Non-pigmented ciliary epithelial cell (primary cell): ENCODE measurements around the gene CLDN7.

Experiments used
- DNase-seq: peaks from one replicate; pipeline ENCODE4 v3.0.0-alpha.2; 2010; ENCODE audit warnings: low read depth

CLDN7 gene

DNA sequence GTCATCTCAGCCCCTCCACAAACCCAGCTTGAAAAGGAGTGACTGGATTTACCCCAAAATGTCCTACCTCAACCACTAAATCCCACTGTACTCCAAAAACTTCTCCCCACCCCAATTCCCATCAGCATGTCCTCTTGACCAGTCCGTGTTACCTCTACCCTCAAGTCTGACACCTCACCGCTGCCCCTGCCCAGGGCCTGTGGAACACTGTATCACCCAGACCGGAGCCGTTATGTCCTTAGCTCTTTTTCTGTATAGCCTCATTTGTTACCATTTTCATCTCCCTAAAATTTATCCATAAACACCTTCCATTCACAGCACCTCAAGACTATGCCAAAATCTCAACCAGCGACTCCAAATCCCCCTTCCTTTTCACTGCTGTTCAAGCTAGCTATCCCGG is 25.5 kb downstream of the CLDN7 start:
- DNase-seq, result no peak

DNA sequence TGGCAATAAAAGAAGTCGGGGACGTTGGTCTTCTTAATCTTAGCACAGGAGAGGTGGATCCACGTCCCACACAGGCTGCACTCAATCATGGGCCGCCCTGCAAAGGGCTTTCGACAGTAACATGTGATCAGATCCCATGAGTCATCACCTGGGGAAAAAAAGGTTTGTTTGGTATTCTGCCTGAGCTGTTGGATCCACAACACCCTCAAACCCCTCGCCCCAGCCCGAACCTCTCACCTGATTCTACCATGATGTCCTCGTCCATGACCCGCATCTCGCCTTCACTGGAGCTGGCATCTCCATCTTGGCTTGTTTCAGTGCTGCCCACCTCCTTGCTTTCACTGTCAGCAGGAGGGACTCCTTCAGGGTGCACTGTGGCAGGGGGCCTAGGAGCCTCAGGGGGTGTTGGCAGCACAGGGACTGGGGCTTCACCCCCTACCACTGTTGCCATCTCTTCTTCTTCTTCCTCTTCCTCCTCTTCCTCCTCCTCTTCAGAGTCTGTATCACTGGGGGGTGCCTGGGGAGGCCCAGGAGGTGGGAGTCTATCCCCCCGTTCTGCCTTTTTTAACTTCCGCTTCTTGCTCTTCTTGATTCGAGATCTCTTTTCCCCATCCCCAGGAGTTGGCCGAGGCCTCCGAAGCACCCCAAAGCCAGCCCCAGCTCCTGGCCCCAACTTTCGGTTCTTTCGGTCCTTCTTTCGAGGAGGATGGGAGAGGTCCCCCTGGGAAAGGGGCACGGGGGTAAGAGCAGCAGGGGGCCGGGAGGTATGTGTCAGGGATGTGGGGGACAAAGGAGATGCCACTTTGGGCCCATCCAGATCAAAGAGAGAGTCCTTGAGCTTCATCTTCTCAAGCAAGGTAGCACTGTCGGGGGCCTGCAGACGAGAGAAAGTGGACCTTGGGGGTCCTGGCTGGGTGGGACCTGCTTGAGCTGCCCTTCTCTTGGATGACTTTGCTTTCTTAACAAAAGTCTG is 26.3 kb downstream of the CLDN7 start:
- DNase-seq, result no peak

DNA sequence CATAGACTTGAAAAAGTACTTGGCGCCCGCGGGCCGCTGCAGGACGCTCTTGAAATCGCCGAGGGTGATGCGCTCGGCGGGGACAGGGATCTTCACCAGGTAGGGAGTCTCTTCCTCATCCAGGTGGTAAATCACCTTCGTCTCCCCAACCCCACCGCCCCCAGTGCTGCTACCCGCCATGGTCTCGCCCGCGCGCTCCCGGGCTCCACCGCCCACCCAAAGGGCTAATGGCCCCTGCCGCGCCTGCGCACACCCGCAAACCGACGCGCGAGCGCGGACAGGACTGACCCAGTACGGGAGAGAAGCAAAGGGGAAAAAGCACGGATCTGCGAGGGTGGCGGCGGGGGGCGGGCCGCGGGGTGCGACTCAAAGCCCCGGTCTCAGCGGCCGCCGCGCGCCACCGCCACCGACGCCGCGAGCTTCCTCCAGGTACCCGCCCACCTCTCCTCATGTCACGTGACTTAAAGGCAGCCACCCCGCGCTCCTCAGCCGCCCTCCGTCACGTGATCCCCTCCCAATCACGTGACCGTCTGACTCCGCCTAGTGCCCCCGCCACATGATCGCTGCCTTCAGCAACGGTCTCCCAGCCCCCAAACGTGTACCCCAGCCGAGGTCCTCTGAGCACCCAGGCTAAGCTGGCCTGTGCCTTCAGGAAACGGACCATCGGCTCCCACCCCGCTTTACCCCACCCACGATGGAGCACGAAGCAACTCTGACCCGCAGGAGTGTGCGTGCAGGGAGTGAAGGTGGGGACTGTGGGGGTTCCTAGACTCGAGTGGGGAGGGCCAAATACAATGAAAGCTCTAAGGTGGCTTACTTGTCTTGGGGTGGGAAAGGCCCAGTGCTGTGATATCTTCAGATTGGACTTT is 28.0 kb downstream of the CLDN7 start, which contains the start of gene DVL2:
Gene DVL2, minus strand, starts transcription at position 435 of the 869 bp plus-strand sequence. Its CDS starts 255 bp downstream, at position 180.
- no peak for DNase-seq

DNA sequence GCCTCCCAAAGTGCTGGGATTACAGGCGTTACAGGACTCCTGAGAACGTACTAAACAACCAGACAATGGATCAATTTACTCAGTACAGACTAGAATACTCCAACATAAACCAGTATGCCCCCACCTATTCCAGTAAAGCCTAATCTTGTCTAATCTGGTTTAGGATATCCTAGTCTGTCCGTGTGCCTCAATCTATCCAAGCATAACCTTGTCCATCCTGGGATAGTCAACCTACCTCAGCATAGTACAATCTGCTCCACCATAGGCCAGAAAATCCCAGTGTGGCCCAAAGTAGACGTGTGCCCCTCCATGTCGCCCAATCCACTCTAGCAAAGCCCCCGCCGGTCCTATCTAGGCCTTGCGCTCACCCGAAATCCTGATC is 28.6 kb downstream of the CLDN7 start:
- no peak for DNase-seq

DNA sequence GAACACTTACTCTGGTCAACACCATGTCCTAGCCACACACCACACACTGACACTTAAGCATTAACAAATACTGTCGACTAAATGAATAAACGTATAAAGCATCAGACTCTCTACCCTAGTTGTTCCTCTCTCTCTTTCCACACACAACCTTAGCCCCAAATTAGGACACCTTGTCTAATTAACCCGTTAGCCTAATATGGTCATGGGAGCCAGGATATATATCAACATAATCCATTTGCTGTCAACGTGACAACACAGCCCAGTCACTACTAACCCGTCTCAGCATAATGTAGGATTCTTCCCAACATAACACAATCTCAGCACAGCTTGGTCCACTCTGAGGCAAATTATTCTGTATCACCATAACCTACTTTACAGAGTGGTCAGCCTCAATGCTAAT is 30.2 kb downstream of the CLDN7 start:
- no peak for DNase-seq

DNA sequence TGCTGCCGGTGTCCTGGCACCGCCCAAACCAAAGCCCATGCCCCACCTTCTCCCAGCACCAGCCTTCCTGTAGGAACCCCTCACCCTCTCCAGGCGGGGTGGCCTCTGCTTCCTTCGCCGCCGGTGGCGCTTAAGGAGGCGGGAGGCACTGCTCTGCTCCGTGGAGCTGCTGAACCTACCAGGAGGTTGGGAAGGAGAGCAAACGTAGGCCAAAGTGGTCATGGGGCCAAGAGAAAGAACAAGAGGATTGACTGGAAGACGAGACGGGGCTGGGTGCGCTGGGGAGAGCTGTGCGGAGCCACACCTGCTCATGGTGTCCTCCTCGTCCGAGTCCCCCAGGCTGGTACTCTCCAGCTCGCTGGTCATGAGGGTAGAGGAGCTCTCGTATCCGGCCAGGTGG is 32.8 kb downstream of the CLDN7 start:
- no peak for DNase-seq

DNA sequence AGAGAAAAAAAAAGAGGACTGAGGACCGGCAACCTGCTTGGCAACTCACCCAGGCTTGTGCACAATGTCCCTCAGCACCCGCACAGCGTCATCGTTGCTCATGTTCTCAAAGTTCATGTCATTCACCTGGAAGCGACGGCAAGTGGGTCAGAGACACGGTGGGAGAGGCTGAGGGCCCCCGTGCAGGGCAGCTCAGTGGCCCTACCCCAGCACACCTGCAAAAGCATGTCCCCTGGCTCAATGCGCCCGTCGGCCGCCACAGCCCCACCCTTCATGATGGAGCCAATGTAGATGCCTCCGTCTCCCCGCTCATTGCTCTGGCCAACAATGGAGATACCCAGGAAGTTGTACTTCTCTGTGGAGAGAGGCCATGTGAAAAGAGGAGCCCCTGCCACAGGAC is 33.4 kb downstream of the CLDN7 start:
- DNase-seq, result no peak

DNA sequence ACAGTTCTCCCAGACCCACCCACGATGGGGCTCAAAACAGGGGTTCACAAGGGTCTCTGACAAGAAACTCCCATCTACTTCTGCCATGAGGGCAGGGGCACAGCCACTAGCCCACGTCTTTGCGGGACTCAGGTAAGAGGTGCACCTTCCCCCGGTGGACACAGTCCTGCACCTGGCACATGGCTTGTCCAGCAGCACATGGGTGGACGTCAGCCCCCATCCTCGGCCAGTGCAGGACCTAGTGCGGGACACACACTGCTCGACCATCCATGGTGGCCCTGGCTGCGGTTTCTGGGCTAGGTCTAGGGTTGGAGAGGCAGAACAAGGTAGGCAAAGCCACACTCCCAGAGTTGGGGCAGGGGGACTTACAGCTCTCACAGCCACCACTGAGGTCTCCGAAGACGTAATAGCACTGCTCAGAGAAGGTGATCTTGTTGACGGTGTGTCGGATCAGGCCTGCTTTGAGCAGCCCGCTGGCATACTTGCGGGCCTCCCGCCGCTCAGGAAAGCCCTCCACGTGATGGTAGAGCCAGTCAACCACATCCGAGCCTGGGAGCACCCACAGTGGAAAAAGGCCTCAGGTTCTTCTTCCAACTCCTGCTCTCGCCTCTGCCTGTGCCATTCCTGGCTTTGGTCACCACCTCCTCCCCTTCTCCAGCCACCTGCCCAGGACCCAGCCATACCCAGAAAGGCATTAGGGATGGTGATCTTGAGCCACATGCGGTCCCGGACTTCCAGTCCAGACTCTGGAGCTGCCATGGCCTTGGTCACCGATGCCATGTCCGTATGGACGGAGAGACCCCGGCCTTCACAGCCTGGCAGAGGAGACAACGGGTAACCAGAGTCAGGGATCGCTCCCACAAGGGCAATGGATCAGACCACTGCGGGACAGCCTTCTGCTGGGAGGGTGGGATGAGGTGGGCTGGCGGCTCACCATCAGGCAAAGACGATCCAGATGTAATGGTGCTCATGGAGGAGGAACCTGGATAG is 35.3 kb downstream of the CLDN7 start:
- no peak for DNase-seq

DNA sequence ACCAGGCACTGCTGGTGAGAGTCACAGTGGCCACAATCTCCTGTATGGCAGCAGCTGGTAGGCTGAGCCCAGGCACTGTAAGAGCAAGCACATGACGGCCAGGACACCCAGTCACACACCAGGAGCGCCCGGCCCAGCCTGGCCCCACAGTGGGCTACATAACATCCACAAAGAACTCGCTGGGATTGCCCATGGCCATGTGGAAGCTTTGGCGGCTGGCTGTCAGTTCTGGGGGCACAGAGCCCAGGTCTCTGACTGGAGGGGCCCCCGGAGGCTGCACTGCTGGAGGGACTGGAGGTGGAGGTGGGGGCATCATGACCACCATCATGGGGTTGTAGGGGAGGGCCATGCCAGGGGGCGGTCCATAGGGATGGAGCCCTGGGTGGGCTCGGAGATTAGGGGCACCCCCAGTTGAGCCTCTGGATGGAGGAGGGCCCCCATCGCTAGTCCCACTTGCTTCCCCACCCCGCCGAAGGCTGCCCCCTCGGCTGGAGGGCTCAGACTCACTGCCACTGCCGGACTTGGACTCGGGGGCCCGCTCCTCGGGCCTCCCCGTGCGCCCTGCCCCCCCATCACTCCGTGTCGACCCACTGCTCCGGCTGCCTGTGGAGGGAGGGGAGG is 36.5 kb downstream of the CLDN7 start:
- no peak for DNase-seq

DNA sequence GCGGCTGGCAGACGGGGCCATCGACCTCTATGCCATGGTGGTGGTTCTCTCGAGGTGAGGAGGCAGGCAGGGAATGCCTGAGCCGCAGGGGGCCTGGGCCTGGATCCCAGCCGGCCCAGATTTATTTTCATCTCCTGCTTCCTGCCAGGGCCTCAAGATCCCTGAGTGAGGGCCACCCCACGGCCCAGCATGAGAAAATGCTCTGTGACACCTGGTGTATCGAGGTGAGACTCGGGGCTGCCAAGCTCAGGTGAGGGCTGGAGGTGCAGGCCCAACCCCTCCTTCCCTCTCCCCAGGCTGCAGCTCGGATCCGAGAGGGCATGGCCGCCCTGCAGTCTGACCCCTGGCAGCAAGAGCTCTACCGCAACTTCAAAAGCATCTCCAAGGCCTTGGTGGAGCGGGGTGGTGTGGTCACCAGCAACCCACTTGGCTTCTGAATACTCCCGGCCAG is 37.6 kb downstream of the CLDN7 start:
- no peak for DNase-seq

DNA sequence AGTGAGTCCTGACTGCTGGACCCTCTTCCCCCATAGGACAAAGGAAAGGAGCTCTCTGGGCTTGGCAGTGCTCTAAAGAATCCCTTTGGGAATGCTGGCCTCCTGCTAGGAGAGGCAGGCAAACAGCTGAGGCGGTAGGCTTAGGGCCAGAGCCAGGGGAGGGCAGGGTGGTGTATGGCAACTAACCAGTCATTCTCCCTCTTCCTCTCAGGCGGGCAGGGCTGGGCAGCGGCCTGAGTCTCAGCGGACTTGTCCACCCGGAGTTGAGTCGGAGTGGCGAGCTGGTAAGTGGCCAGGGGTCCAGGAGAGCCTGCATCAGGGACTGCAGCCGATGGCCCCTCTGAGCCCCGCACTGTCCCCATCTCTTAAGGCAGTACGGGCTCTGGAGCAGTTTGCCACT is 38.2 kb downstream of the CLDN7 start:
- DNase-seq, result no peak

DNA sequence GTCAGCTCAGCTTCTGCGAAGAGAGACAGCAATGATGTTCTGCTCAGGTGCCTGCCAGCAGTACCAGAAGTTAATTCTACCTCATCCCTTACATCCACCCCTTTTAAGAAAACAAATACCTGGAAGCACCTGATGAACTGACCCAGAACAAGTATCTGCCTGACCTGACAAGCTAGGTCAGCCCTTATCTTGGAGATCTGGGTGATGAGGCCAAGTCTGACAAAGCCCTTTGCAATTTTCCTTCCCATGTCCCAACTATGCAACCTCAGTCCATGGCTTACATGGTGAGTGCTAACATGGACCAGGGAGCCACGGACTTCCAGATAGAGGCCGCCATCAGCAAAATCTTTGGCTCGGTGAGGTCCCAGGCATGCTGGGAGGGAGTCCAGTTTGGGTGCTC is 38.9 kb downstream of the CLDN7 start:
- DNase-seq, result no peak

DNA sequence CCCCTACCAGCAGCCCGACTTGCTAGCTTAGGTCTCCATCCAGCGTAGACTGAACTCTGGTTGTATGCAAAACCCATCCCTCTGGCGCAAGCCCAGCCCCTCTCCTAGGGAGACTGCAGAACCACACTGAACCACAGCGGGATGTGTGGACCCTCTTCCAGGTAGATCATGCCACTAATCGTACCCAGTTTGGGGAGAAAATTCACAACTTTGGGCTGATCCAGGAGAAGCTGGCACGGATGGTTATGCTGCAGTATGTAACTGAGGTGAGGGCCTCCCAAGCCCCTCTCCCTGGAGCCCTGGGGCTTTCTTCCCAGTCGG is 39.3 kb downstream of the CLDN7 start:
- DNase-seq, result no peak

DNA sequence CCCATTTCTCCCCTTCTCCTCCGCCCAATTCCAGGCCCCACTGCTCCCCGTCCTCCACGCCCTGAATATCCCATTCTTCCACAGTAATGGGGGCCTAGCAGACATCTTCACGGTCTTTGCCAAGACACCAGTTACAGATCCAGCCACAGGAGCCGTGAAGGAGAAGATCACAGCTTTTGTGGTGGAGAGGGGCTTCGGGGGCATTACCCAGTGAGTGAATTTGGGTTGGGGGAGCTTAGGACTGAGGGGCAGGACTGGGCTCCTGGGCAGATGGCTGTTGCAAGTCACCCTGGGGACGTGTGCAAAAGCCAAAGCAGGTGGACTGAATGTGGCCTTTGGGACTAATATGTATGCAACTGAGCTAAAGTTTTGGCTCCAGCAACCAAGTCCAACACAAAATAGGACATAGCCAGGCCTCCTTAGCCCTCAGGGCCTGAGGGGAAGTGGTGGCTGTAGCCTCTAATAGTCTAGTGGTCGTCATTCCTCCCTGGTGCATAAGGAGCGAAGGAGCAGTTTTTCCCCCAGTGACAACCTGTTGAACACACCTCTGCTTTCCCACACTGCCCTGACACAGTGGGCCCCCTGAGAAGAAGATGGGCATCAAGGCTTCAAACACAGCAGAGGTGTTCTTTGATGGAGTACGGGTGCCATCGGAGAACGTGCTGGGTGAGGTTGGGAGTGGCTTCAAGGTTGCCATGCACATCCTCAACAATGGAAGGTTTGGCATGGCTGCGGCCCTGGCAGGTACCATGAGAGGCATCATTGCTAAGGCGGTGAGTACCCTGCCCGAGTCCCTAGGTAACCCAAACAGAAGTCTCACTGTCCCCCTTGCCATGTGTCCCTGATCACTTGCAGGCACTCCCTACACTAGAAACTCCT is 39.9 kb downstream of the CLDN7 start:
- no peak for DNase-seq

DNA sequence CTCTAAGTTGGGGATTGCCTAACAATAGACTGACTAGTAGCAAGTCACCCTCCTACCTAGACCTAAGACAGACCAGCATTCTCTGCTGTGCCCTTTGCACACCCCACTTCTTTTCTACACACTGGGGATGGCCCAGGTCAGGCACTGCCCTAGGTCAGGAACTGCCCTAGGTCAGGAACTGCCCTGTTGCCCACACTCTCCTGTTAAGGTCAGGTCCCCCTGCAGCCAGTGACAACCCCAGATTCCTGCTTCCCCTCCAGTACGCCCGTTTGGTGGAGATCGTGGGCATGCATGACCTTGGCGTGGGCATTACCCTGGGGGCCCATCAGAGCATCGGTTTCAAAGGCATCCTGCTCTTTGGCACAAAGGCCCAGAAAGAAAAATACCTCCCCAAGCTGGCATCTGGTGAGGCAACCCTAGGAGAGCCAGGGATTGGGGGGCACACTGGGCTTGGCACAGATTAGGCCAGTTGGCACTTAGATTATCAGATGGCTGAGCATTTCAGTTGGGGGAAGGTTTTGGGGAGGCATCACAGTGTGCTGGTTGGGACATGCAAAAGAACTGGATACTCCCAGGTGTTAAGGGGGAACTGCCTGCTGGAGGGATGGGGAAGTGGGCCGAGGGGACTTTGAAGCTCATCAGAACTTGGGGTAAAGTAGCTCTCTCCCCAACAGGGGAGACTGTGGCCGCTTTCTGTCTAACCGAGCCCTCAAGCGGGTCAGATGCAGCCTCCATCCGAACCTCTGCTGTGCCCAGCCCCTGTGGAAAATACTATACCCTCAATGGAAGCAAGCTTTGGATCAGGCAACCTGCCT is 40.8 kb downstream of the CLDN7 start:
- no peak for DNase-seq

DNA sequence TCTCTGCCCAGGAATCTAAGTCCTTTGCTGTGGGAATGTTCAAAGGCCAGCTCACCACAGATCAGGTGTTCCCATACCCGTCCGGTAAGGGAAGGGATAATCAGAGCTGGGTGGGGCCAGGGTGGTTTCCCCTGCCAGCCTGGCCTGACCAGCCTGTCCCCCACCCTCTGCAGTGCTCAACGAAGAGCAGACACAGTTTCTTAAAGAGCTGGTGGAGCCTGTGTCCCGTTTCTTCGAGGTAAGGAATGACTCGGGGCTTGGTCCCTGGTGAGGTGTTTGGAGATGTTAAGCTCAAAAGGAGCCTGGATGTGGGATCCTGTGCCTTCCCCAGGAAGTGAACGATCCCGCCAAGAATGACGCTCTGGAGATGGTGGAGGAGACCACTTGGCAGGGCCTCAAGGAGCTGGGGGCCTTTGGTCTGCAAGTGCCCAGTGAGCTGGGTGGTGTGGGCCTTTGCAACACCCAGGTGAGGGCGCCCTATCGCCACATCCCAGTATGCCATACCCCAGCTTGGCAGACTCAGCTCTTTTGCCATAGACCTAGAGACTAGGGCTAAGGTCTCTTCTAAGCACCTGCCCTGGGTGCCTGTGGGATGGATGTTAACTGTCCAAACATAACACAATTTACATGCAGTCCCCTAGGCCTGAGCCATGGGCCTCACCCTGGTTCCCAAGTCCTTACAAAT is 41.5 kb downstream of the CLDN7 start:
- no peak for DNase-seq

DNA sequence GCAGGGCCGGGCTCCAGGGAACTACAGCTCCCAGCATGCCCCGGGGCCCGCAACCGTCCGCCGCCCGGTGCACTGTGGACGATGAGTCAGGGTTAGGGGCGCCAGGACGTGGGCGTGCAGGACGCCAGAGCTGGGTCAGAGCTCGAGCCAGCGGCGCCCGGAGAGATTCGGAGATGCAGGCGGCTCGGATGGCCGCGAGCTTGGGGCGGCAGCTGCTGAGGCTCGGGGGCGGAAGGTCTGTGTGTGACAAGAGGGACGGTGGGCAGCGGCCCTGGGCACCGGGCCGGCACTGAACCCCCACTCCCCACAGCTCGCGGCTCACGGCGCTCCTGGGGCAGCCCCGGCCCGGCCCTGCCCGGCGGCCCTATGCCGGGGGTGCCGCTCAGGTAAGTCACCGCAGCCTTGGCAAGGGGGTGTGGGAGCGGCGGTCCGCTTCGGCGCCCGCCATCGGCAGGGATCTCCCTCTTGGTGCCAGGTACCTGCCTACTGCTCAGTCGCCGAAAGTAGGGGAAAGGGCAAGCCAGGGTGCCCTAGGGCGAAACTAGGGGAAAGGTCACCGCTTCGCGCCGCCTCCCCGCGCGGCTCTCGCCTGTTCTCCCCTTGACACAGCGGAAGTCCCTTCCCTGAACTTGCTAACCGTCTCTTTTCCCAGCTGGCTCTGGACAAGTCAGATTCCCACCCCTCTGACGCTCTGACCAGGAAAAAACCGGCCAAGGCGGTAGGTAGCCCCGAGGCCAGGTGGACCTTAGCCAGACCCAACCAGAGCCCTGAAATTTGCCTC is 42.3 kb downstream of the CLDN7 start, which contains the start of the genes ACADVL and DLG4:
Gene ACADVL, plus strand, starts transcription at position 127 of the 781 bp plus-strand sequence. Its CDS starts 47 bp downstream, at position 174.
Gene DLG4, minus strand, starts transcription at position 25 of the 781 bp plus-strand sequence.
- DNase-seq, result no peak
